HepG2 (cell line): ENCODE data around the gene DCAF8. TPM values are rescaled to one million over a fixed set of nuclear protein-coding genes. Genes with fewer than 3 reads are reported as not detected.

Experiments used
- CREB3 ChIP-seq: sonication (generic); formaldehyde crosslinking; IDR thresholded peaks from 2 replicates; pipeline ENCODE4 v1.5.0; 2020; ENCODE audit warnings: missing genetic modification reagents
- CREM ChIP-seq, 2 experiments: sonication (generic) in 1 of 2; formaldehyde crosslinking in 1 of 2; IDR thresholded peaks; 2 replicates each; pipeline versions ENCODE4 v1.4.0 to v1.6.1; 2016 to 2020; ENCODE audit warnings: antibody characterized with exemption in 1 of 2, mild to moderate bottlenecking in 1 of 2, missing genetic modification reagents in 1 of 2
- DRAP1 ChIP-seq: IDR thresholded peaks from 2 replicates; pipeline ENCODE4 v1.6.1; 2016; ENCODE audit warnings: missing genetic modification reagents, missing compliant biosample characterization
- ELF1 ChIP-seq: sonication (generic); formaldehyde crosslinking; IDR thresholded peaks from 2 replicates; pipeline ENCODE4 v1.4.0; 2020; ENCODE audit warnings: missing genetic modification reagents
- HOXA9 ChIP-seq: sonication (generic); formaldehyde crosslinking; IDR thresholded peaks from 2 replicates; pipeline ENCODE4 v1.8.1; 2022; ENCODE audit warnings: missing genetic modification reagents, mild to moderate bottlenecking, moderate library complexity, borderline replicate concordance
- JUND ChIP-seq: sonication (generic); formaldehyde crosslinking; IDR thresholded peaks from 2 replicates; pipeline ENCODE4 v1.8.0; 2022; ENCODE audit warnings: mild to moderate bottlenecking, missing genetic modification reagents
- MXD3 ChIP-seq: IDR thresholded peaks from 2 replicates; pipeline ENCODE4 v1.6.1; 2016; ENCODE audit warnings: mild to moderate bottlenecking, missing biosample characterization, missing genetic modification reagents
- MXD4 ChIP-seq: IDR thresholded peaks from 2 replicates; pipeline ENCODE4 v1.6.1; 2016; ENCODE audit warnings: mild to moderate bottlenecking, missing biosample characterization, missing genetic modification reagents
- RCOR2 ChIP-seq: IDR thresholded peaks from 2 replicates; pipeline ENCODE4 v1.6.1; 2016; ENCODE audit warnings: missing biosample characterization, missing genetic modification reagents
- THAP7 ChIP-seq: sonication (generic); formaldehyde crosslinking; IDR thresholded peaks from 2 replicates; pipeline ENCODE4 v1.8.1; 2023; ENCODE audit warnings: mild to moderate bottlenecking, missing genetic modification reagents
- U2AF2 ChIP-seq: fragments of 200-400 bp; formaldehyde crosslinking; IDR thresholded peaks from 2 replicates; pipeline ENCODE4 v1.6.1; 2017; ENCODE audit warnings: low read depth, mild to moderate bottlenecking, low read length
- YEATS2 ChIP-seq: sonication (generic); formaldehyde crosslinking; IDR thresholded peaks from 2 replicates; pipeline ENCODE4 v1.4.0; 2020; ENCODE audit warnings: missing genetic modification reagents, borderline replicate concordance
- ZBTB10 ChIP-seq: sonication (generic); formaldehyde crosslinking; IDR thresholded peaks from 2 replicates; pipeline ENCODE4 v1.4.0; 2020; ENCODE audit warnings: missing genetic modification reagents, borderline replicate concordance
- ZNF142 ChIP-seq: sonication (generic); formaldehyde crosslinking; IDR thresholded peaks from 2 replicates; pipeline ENCODE4 v1.4.0; 2020; ENCODE audit warnings: missing genetic modification reagents
- ZNF558 ChIP-seq: sonication (generic); formaldehyde crosslinking; IDR thresholded peaks from 2 replicates; pipeline ENCODE4 v1.9.0; 2022; ENCODE audit warnings: mild to moderate bottlenecking, missing genetic modification reagents, borderline replicate concordance
- ZNF576 ChIP-seq: sonication (generic); formaldehyde crosslinking; IDR thresholded peaks from 2 replicates; pipeline ENCODE4 v1.4.0; 2020; ENCODE audit warnings: mild to moderate bottlenecking, missing genetic modification reagents
- polyA plus RNA-seq, 8 experiments: library from polyadenylated mRNA; depleted of rRNA in 3 of 8; stranded (reverse) in 7 of 8; unstranded in 1 of 8; fragments of >200 nt; fragmentation: Illumina TruSeq in 4 of 8; extraction: Trizol in 4 of 8; gene quantifications; 2 replicates each; pipeline versions ENCODE4 v1.2.1 to v1.2.3, GENCODE V29; 2011 to 2016; ENCODE audit warnings: low read depth in 4 of 8, missing spikeins in 1 of 8, mixed read lengths in 1 of 8; ENCODE audit not compliant: insufficient read depth in 1 of 8
- total RNA-seq, 5 experiments: library from RNA; depleted of rRNA; stranded (reverse); fragments of >200 nt; fragmentation: Illumina TruSeq; extraction: Trizol; gene quantifications; 2 replicates each; pipeline ENCODE4 v1.2.3, GENCODE V29; 2016; ENCODE audit warnings: low read depth in 1 of 5

The DCAF8 gene
- total and polyA plus RNA-seq, 2 of the 13 experiments (the other 11 are each of a cell fraction or from before 2014, with no cell fraction given): 73.4 to 79.8 TPM

- TF ChIP-seq ZNF142: no peak
- TF ChIP-seq RCOR2 (CRISPR knock-in tag): no peak
- TF ChIP-seq MXD3 (CRISPR knock-in tag): peak; percentile 26; the same call in 1 of the 2 replicates
- TF ChIP-seq ZNF576 (CRISPR knock-in tag): no peak
- no peak for TF ChIP-seq ELF1 (CRISPR knock-in tag)
- no peak for TF ChIP-seq CREM (IDR thresholded peaks at IDR 0.05)
- TF ChIP-seq CREM (CRISPR knock-in tag; IDR thresholded peaks at IDR 0.05): no peak
- TF ChIP-seq THAP7 (CRISPR knock-in tag): no peak
- no peak for TF ChIP-seq HOXA9
- no peak for TF ChIP-seq DRAP1
- TF ChIP-seq U2AF2: no peak
- no peak for TF ChIP-seq ZBTB10 (CRISPR knock-in tag)
- peak; percentile 10; the same call in 1 of the 2 replicates for TF ChIP-seq JUND
- peak; percentile 64; the same call in 1 of the 2 replicates for TF ChIP-seq ZNF558 (CRISPR knock-in tag)
- TF ChIP-seq MXD4: 0 out of 2 replicates have a peak, but pooled peaks have one; percentile 39
- peak; percentile 39; the same call in 1 of the 2 replicates for TF ChIP-seq YEATS2 (CRISPR knock-in tag)
- no peak for TF ChIP-seq CREB3 (CRISPR knock-in tag)
Observed at GRCh38 chr1:160205242-160206035, 56.9 kb downstream of the DCAF8 start, which contains the start of gene PEA15 (continued).
